ENCODE data around the gene NCF4.

The NCF4 gene

GRCh38 chr22:36846949-36847348 is 13.9 kb upstream of the NCF4 start:
- in situ Hi-C loops (cut with HindIII; ENCODE audit: low pct_unique_long_range_greater_than_20kb, low sequenced_read_pairs) = no loop called here

GRCh38 chr22:36850056-36850455 is 10.8 kb upstream of the NCF4 start:
- in situ Hi-C loops (cut with HindIII; ENCODE audit: low pct_unique_long_range_greater_than_20kb, low sequenced_read_pairs) = no loop called here
- DNase-seq (ENCODE audit: low read depth in 1 of 2, low spot score in 1 of 2) = no peak

More at GRCh38 chr22:36846949-36847348, 13.9 kb upstream of the NCF4 start:
- DNase-seq (ENCODE audit: low read depth in 1 of 2, low spot score in 1 of 2) = no peak
- TF ChIP-seq JUND (IDR thresholded peaks at IDR 0.05; ENCODE audit: low read depth) = no peak

GRCh38 chr22:36850682-36851081 is 10.1 kb upstream of the NCF4 start:
- no peak for DNase-seq (ENCODE audit: low read depth in 1 of 2, low spot score in 1 of 2)
- TF ChIP-seq JUND (IDR thresholded peaks at IDR 0.05; ENCODE audit: low read depth) = no peak
- in situ Hi-C loops (cut with HindIII; ENCODE audit: low pct_unique_long_range_greater_than_20kb, low sequenced_read_pairs) = no loop called here

More at GRCh38 chr22:36850056-36850455, 10.8 kb upstream of the NCF4 start:
- no peak for TF ChIP-seq JUND (IDR thresholded peaks at IDR 0.05; ENCODE audit: low read depth)

- no peak for TF ChIP-seq JUND (IDR thresholded peaks at IDR 0.05; ENCODE audit: low read depth)
- in situ Hi-C loops (cut with HindIII; ENCODE audit: low pct_unique_long_range_greater_than_20kb, low sequenced_read_pairs) = no loop called here
- no peak for DNase-seq (ENCODE audit: low read depth in 1 of 2, low spot score in 1 of 2)
These were observed 8.5 kb upstream of the NCF4 start for GRCh38 chr22:36852056-36852973.

- no peak for TF ChIP-seq JUND (IDR thresholded peaks at IDR 0.05; ENCODE audit: low read depth)
- peak in 1 of 2 experiments; percentile 71 for DNase-seq (ENCODE audit: low read depth in 1 of 2, low spot score in 1 of 2)
- in situ Hi-C loops (cut with HindIII; ENCODE audit: low pct_unique_long_range_greater_than_20kb, low sequenced_read_pairs) = no loop called here
These were observed 7.3 kb upstream of the NCF4 start for GRCh38 chr22:36853407-36854099.

- no peak for TF ChIP-seq JUND (IDR thresholded peaks at IDR 0.05; ENCODE audit: low read depth)
- in situ Hi-C loops (cut with HindIII; ENCODE audit: low pct_unique_long_range_greater_than_20kb, low sequenced_read_pairs) = no loop called here
These were observed 5.3 kb upstream of the NCF4 start for GRCh38 chr22:36855478-36855877.

GRCh38 chr22:36856121-36856791 is 4.5 kb upstream of the NCF4 start:
- TF ChIP-seq JUND (IDR thresholded peaks at IDR 0.05; ENCODE audit: low read depth) = no peak
- in situ Hi-C loops (cut with HindIII; ENCODE audit: low pct_unique_long_range_greater_than_20kb, low sequenced_read_pairs) = no loop called here
- DNase-seq (ENCODE audit: low read depth in 1 of 2, low spot score in 1 of 2) = peak; percentile 64 to 88

More at GRCh38 chr22:36855478-36855877, 5.3 kb upstream of the NCF4 start:
- DNase-seq (ENCODE audit: low read depth in 1 of 2, low spot score in 1 of 2) = no peak

- no peak for DNase-seq (ENCODE audit: low read depth in 1 of 2, low spot score in 1 of 2)
- no peak for TF ChIP-seq JUND (IDR thresholded peaks at IDR 0.05; ENCODE audit: low read depth)
- in situ Hi-C loops (cut with HindIII; ENCODE audit: low pct_unique_long_range_greater_than_20kb, low sequenced_read_pairs) = no loop called here
These were observed 4.0 kb upstream of the NCF4 start for GRCh38 chr22:36856792-36857135.

- no peak for DNase-seq (ENCODE audit: low read depth in 1 of 2, low spot score in 1 of 2)
- in situ Hi-C loops (cut with HindIII; ENCODE audit: low pct_unique_long_range_greater_than_20kb, low sequenced_read_pairs) = no loop called here
- no peak for TF ChIP-seq JUND (IDR thresholded peaks at IDR 0.05; ENCODE audit: low read depth)
These were observed 2.6 kb upstream of the NCF4 start for GRCh38 chr22:36858156-36858555.

GRCh38 chr22:36858966-36859365 is 1.8 kb upstream of the NCF4 start:
- in situ Hi-C loops (cut with HindIII; ENCODE audit: low pct_unique_long_range_greater_than_20kb, low sequenced_read_pairs) = no loop called here
- TF ChIP-seq JUND (IDR thresholded peaks at IDR 0.05; ENCODE audit: low read depth) = no peak
- no peak for DNase-seq (ENCODE audit: low read depth in 1 of 2, low spot score in 1 of 2)

- DNase-seq (ENCODE audit: low read depth in 1 of 2, low spot score in 1 of 2) = peak in 1 of 2 experiments; percentile 51
- in situ Hi-C loops (cut with HindIII; ENCODE audit: low pct_unique_long_range_greater_than_20kb, low sequenced_read_pairs) = no loop called here
- no peak for TF ChIP-seq JUND (IDR thresholded peaks at IDR 0.05; ENCODE audit: low read depth)
These were observed 789 bp upstream of the NCF4 start for GRCh38 chr22:36860017-36860416.

GRCh38 chr22:36860438-36860820 is 377 bp upstream of the NCF4 start:
- in situ Hi-C loops (cut with HindIII; ENCODE audit: low pct_unique_long_range_greater_than_20kb, low sequenced_read_pairs) = no loop called here
- DNase-seq (ENCODE audit: low read depth in 1 of 2, low spot score in 1 of 2) = no peak
- no peak for TF ChIP-seq JUND (IDR thresholded peaks at IDR 0.05; ENCODE audit: low read depth)

All from T47D (cell line).